ENCODE results near the gene MYF5. TPM values are rescaled to one million over a fixed set of nuclear protein-coding genes. Genes with fewer than 3 reads are reported as not detected.

Gene MYF5
- total RNA-seq: not detected in 2 replicates

DNA sequence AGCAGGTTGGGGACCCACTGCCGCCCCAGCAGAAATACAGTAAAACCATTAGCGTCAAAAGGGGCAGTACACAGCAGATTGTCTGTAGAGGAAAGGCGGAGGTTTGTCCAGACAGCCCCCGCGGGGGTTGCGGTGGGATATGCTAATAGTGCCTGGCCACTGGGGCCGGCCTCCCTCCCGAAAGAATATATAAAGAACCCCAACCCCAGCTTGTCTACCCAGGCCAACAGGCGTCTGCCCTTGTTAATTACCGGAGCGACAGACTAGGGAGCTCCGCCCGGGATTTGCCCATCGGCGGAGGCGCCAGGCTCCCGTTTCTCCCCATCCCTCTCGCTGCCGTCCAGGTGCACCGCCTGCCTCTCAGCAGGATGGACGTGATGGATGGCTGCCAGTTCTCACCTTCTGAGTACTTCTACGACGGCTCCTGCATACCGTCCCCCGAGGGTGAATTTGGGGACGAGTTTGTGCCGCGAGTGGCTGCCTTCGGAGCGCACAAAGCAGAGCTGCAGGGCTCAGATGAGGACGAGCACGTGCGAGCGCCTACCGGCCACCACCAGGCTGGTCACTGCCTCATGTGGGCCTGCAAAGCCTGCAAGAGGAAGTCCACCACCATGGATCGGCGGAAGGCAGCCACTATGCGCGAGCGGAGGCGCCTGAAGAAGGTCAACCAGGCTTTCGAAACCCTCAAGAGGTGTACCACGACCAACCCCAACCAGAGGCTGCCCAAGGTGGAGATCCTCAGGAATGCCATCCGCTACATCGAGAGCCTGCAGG, at the start of gene MYF5:
Gene MYF5, plus strand, starts transcription at position 217 of the 774 bp plus-strand sequence. Its CDS starts 152 bp downstream, at position 369.

DNA sequence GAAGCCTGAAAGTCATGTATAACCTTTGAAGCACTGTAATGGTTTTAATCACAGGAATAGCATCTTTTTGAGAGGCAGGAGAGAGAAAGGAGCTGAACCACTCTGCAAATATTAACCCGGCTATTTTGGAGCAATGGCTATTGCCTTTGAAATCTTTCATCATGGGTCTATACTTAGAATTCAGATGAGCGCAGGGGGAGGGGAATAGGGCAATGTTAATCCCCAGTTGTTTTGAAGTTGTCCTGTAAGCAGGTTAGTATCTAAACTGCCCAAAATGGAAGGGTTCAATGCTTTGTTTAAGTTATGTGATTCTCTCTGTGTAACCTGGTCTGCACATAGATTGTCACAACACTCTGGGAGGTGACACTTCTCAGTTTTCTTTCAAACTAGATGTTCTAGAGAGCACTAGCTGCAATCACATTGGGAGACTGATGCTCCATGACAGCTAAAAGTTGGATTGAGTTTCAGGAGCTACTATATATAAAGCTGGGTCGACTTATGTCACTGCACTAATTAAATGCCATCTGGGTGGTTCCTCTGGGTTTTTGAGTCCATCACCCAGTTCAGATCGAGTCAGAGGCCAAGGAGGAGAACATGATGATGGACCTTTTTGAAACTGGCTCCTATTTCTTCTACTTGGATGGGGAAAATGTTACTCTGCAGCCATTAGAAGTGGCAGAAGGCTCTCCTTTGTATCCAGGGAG, 9.4 kb upstream of the MYF5 start, which contains the start of gene MYF6:
Gene MYF6, plus strand, starts transcription at position 509 of the 704 bp plus-strand sequence. Its CDS starts 86 bp downstream, at position 595.

Other genes with a start within 250 kb of the MYF5 start
- gene MYF6, start 9.3 kb upstream of the MYF5 start, total RNA-seq: not detected in 2 replicates
- 11.2 and 19.5 TPM in 2 replicates for gene LIN7A, start 221.0 kb downstream of the MYF5 start, total RNA-seq

Measured in myometrial cell (primary cell).